ENCODE results near the gene C11orf42.

The C11orf42 gene, protein sequence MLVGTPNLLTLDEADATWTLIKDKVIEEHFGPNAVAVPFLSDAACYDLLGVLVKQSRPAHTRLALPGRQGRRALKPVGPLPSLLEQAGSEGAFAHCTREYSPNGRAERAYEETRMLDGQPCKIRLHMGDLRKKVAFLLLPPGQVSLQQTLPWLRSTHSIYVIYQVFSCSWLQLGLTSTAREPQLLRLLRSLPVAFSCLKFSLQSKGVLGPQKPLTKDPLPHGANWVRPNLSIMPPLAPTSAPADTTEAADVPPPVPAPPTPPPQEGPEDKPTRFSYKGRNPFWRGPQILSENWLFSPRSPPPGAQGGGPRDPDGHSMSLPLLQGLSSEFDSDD

DNA sequence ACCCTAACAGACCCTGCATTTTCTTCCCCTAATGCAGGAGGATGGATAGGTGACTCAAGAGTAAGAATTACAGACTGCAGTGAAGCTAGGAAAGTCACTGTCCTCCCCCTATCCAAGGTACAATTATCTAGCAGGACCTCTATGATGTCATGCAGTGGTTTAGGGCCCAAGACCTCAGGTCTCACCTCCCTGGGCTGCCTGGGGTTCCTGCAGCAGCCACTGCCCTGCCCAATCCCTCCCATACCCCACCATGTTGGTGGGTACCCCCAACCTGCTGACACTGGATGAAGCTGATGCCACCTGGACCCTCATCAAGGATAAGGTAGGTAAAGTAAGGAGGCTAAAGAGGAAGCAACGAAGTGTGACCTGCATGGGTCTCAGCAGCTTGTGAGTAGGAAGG, at the start of gene C11orf42:
Gene C11orf42 (plus strand): TSS at position 192 of the 400 bp plus-strand sequence. CDS start 59 bp downstream, at position 251.
- TF ChIP-seq FOXM1 (IDR thresholded peaks at IDR 0.05; ENCODE audit: borderline replicate concordance, low read depth): no peak

DNA sequence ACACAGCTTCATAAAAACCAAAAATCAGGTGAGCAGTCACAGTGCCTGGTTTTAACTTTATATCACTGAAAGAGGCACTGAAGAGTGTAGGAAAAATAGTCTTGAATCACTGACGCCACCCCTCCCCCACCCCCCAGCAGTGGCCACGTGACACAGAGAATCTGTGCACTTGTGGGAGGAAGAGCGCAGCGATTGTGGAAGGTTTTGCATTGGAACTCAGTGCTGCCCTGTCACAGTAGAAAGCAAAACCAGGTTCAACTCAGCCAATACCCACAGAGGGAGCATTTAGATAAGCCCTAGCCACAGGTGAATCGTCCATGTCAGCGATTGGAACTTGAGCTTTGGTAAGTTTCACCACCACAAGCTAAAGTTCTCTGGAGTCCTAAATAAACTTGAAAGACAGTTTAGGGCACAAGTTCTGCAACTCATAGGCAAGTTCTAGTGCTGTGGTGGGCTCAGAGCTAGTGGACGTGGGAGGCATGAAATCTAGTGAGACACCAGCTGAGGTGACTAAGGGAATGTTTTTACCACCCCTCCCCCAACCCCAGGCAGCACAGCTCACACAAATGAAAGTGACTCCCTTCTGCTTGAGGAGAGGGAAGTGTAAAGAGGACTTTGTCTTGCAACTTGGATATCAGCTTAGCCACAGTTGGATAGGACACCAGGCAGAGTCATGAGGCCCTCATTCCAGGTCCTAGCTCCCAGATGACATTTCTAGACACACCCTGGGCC, 48.6 kb upstream of the C11orf42 start:
- no peak for TF ChIP-seq TCF12 (IDR thresholded peaks at IDR 0.05; ENCODE audit: low read depth)
- TF ChIP-seq, protein P1, sequence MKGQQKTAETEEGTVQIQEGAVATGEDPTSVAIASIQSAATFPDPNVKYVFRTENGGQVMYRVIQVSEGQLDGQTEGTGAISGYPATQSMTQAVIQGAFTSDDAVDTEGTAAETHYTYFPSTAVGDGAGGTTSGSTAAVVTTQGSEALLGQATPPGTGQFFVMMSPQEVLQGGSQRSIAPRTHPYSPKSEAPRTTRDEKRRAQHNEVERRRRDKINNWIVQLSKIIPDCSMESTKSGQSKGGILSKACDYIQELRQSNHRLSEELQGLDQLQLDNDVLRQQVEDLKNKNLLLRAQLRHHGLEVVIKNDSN (IDR thresholded peaks at IDR 0.05): peak; percentile 73

DNA sequence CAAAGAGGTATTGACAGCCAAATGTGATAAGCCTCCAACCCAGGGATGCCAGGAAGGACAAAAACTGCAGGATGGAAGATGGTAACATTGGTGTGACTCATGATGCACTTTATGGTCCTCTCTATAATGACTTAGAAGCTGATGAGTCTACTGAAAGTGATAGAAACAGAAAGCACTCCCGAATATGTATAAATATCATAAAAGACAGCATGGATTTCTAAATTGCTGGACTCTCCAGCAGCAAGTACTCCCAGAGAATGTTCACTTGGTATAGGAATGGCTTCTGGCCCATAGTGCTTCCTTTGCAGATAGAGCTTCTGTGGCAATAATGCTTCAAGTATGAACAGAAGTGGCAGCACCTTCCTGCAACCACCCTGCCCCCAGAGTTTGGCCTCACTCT, 35.1 kb upstream of the C11orf42 start, which contains the start of gene OR52B2:
Gene OR52B2 (minus strand): TSS at position 101 of the 400 bp plus-strand sequence. CDS start 0 bp downstream, at position 101.
- TF ChIP-seq, protein P1 (IDR thresholded peaks at IDR 0.05): no peak
- TF ChIP-seq TEAD4 (IDR thresholded peaks at IDR 0.05) (no peak), CEBPB (IDR thresholded peaks at IDR 0.05) (no peak), TAF1 (IDR thresholded peaks at IDR 0.05; ENCODE audit: low read depth) (no peak), EP300 (IDR thresholded peaks at IDR 0.05; ENCODE audit: borderline replicate concordance) (no peak), CREB1 (IDR thresholded peaks at IDR 0.05; ENCODE audit: low read depth) (no peak), RAD21 (IDR thresholded peaks at IDR 0.05; ENCODE audit: low read depth) (no peak), ZBTB7A (IDR thresholded peaks at IDR 0.05; ENCODE audit: low read depth) (no peak), FOXM1 (IDR thresholded peaks at IDR 0.05; ENCODE audit: borderline replicate concordance, low read depth) (no peak), NFIC (IDR thresholded peaks at IDR 0.05) (no peak), EGR1 (IDR thresholded peaks at IDR 0.05) (no peak), YY1 (IDR thresholded peaks at IDR 0.05; ENCODE audit: low read depth) (no peak), TCF12 (IDR thresholded peaks at IDR 0.05; ENCODE audit: low read depth) (no peak)
- TF ChIP-seq, protein P2, sequence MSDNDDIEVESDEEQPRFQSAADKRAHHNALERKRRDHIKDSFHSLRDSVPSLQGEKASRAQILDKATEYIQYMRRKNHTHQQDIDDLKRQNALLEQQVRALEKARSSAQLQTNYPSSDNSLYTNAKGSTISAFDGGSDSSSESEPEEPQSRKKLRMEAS (IDR thresholded peaks at IDR 0.05): no peak
- TF ChIP-seq, protein P3, sequence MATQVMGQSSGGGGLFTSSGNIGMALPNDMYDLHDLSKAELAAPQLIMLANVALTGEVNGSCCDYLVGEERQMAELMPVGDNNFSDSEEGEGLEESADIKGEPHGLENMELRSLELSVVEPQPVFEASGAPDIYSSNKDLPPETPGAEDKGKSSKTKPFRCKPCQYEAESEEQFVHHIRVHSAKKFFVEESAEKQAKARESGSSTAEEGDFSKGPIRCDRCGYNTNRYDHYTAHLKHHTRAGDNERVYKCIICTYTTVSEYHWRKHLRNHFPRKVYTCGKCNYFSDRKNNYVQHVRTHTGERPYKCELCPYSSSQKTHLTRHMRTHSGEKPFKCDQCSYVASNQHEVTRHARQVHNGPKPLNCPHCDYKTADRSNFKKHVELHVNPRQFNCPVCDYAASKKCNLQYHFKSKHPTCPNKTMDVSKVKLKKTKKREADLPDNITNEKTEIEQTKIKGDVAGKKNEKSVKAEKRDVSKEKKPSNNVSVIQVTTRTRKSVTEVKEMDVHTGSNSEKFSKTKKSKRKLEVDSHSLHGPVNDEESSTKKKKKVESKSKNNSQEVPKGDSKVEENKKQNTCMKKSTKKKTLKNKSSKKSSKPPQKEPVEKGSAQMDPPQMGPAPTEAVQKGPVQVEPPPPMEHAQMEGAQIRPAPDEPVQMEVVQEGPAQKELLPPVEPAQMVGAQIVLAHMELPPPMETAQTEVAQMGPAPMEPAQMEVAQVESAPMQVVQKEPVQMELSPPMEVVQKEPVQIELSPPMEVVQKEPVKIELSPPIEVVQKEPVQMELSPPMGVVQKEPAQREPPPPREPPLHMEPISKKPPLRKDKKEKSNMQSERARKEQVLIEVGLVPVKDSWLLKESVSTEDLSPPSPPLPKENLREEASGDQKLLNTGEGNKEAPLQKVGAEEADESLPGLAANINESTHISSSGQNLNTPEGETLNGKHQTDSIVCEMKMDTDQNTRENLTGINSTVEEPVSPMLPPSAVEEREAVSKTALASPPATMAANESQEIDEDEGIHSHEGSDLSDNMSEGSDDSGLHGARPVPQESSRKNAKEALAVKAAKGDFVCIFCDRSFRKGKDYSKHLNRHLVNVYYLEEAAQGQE (IDR thresholded peaks at IDR 0.05; ENCODE audit: low read depth): no peak

DNA sequence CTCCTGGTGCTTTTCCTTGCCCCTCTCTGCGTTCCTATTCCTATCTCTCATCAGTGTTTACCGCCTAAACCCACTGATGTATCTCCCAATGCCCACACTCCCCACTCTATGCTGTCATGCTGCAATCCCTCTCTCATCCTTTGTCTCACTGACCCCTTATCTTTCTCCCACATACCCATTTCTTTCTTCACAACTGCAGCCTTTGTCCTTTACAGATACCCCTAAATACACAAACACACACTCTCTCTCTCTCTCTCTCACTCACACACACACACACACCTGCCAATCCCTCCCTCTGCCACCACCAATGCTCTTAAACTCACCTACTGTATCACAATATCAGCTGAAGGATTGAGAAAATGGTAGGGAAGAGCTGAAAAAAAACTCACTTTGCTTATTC, 29.9 kb upstream of the C11orf42 start:
- TF ChIP-seq TAF1 (IDR thresholded peaks at IDR 0.05; ENCODE audit: low read depth): no peak
- TF ChIP-seq TCF12 (IDR thresholded peaks at IDR 0.05; ENCODE audit: low read depth): no peak
- no peak for TF ChIP-seq EP300 (IDR thresholded peaks at IDR 0.05; ENCODE audit: borderline replicate concordance)
- TF ChIP-seq NFIC (IDR thresholded peaks at IDR 0.05): no peak
- no peak for TF ChIP-seq CREB1 (IDR thresholded peaks at IDR 0.05; ENCODE audit: low read depth)
- TF ChIP-seq, protein P1 (IDR thresholded peaks at IDR 0.05): no peak

DNA sequence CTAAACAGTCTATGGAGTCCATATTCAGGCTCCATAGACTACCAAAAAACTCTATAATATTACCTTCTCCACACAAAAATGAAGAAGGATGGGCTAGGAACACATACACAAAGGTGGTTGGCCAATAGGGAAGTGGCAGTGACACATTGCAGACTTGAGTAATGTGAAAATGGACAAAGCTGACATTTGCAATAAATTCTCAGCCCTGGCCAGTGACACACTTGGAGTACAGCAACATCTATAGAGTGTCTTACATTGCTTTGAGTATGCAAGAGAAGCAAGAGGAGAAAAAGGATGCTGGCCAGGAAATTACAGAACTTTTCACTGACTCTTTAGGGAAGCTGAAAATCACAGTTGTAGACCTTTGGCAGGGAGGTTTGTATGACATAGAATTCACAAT, 13.6 kb upstream of the C11orf42 start:
- no peak for TF ChIP-seq CEBPB (IDR thresholded peaks at IDR 0.05)
- TF ChIP-seq RAD21 (IDR thresholded peaks at IDR 0.05; ENCODE audit: low read depth): no peak
- TF ChIP-seq EGR1 (IDR thresholded peaks at IDR 0.05): no peak
- no peak for TF ChIP-seq TAF1 (IDR thresholded peaks at IDR 0.05; ENCODE audit: low read depth)
- TF ChIP-seq, protein P2 (IDR thresholded peaks at IDR 0.05): no peak
- no peak for TF ChIP-seq CREB1 (IDR thresholded peaks at IDR 0.05; ENCODE audit: low read depth)
- no peak for TF ChIP-seq EP300 (IDR thresholded peaks at IDR 0.05; ENCODE audit: borderline replicate concordance)
- TF ChIP-seq TEAD4 (IDR thresholded peaks at IDR 0.05): no peak
- TF ChIP-seq FOXM1 (IDR thresholded peaks at IDR 0.05; ENCODE audit: borderline replicate concordance, low read depth): no peak
- TF ChIP-seq, protein P3 (IDR thresholded peaks at IDR 0.05; ENCODE audit: low read depth): no peak
- TF ChIP-seq TCF12 (IDR thresholded peaks at IDR 0.05; ENCODE audit: low read depth): no peak
- no peak for TF ChIP-seq YY1 (IDR thresholded peaks at IDR 0.05; ENCODE audit: low read depth)
- TF ChIP-seq, protein P1 (IDR thresholded peaks at IDR 0.05): no peak
- TF ChIP-seq ZBTB7A (IDR thresholded peaks at IDR 0.05; ENCODE audit: low read depth): no peak
- TF ChIP-seq NFIC (IDR thresholded peaks at IDR 0.05): no peak
